Forelimb muscle (tissue), 1 donor: ENCODE measurements around the gene TPSG1. TPM values are rescaled to one million over a fixed set of nuclear protein-coding genes. Genes with fewer than 3 reads are reported as not detected.
"Not testable (repeated sequence)": the region's sequence is repeated elsewhere in the genome, so short reads cannot be mapped to it uniquely, and the experiment has no call there.

ENCODE experiments used
- DNase-seq: peaks from one replicate; pipeline ENCODE4 v3.0.0-alpha.2; 2013; ENCODE audit warnings: low read depth
- polyA plus RNA-seq: library from polyadenylated mRNA; unstranded; fragments of 120-200 nt; gene quantifications from one replicate; pipeline ENCODE4 v1.2.1, GENCODE V29; 2013; ENCODE audit not compliant: insufficient read length

Gene TPSG1
- polyA plus RNA-seq, 1 donor = 1.4 TPM

- DNase-seq = no peak
These were observed 31.8 kb upstream of the TPSG1 start for GRCh38 chr16:1256874-1257322.

DNA sequence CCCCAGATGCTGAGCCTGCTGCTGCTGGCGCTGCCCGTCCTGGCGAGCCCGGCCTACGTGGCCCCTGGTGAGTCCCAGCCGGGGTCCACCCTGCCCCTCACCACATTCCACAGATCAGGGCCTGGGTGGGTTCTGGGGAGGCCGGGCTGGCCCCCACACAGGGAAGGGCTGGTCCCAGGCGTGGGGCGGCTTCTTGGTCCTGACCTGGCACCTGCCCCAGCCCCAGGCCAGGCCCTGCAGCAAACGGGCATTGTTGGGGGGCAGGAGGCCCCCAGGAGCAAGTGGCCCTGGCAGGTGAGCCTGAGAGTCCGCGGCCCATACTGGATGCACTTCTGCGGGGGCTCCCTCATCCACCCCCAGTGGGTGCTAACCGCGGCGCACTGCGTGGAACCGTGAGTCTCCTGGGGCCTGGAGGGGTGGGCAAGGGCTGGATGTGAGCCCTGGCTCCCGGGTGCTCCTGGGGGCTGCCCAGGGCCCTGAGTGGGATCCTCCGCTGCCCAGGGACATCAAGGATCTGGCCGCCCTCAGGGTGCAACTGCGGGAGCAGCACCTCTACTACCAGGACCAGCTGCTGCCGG lies 31.3 kb upstream of the TPSG1 start:
- not testable (repeated sequence) for DNase-seq

GRCh38 chr16:1255276-1256122 lies 30.4 kb upstream of the TPSG1 start, which contains the start of gene TPSD1:
TPSD1 (plus strand) TSS chr16:1256069; CDS start chr16:1256281, 212 bp downstream.
- DNase-seq = not testable (repeated sequence)

GRCh38 chr16:1254821-1255220 lies 29.8 kb upstream of the TPSG1 start:
- DNase-seq = not testable (repeated sequence)

- DNase-seq = not testable (repeated sequence)
These were observed 28.8 kb upstream of the TPSG1 start for GRCh38 chr16:1253701-1254364.

DNA sequence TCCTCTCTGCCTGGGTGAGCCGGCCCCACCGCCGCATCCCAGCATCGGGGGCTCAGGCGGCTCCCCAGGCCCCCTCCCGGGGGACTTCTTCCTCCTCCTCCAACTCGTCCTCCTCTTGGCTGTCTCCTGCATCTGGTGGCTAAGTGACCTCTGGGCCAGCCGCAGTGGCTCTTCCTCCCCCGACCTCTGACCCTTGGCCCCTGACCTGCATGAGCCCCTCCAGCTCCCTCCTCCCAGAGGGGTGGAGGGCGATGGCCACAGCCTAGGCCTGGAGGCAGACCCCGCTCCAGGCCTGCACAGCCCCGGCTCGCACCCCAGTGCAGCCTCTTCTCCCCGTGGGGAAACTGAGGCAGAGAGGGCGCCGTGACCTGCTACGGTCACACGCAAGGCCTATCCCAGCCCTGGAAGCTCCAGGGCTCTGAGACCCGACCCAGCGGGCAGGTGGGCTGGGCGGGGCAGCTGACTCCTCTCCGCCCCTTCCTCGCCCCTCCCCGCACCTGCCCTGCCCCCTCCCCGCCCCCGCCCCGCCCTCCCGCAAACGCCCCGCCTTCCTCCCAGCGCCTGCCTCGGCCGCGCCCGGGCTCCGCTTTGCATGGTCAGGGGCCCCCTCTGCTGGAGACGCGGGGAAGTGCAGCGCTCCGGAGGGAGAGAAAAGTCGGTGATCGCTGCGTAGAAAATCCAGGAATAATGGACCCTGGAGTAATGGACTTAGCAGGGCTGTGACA lies 24.1 kb upstream of the TPSG1 start:
- DNase-seq = not testable (repeated sequence)

DNA sequence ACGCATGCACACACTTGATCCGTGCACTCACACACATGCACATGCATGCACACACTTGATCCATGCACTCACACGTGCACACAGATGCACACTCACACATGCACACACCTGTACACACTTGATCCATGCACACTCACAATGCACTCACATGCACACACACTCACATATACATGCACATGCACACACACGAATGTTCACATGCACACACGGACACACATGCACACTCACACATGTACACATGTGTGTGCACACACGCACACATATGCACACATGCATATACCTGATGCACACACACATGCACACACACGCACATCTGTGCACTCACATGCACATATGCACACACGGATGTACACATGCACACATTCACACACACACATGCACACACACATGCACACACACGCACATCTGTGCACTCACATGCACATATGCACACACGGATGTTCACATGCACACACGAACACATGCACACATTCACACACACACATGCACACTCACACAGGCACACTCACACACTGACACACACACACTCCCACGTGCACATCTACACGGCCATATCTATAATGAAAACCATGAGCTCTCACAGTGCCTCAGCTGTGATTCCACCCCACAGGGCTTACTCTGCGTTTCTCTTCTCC lies 23.0 kb upstream of the TPSG1 start:
- DNase-seq = not testable (repeated sequence)

GRCh38 chr16:1245452-1246020 lies 20.5 kb upstream of the TPSG1 start:
- no peak for DNase-seq

- no peak for DNase-seq
These were observed 19.8 kb upstream of the TPSG1 start for GRCh38 chr16:1244881-1245280.

- not testable (repeated sequence) for DNase-seq
These were observed 19.1 kb upstream of the TPSG1 start for GRCh38 chr16:1243907-1244850.

DNA sequence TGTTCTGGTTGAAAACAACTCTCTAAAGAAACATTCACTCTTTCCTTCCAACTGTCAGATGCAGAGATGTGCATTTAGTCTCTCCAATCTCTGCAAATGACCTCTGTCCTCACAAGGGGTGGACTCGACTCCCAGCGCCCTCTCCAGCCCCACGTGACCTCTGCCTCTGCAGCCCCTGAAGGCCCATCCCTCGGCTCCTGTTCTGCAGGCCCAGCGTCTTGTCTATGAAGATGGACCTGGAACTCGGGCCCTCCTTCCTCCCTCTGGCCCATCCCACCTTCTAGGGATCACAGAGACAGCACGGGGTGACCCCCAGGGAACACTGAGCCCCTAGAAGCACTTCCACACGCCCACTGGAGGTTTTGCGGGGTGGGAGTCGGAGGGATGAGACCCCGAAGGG lies 18.3 kb upstream of the TPSG1 start:
- DNase-seq = not testable (repeated sequence)

DNA sequence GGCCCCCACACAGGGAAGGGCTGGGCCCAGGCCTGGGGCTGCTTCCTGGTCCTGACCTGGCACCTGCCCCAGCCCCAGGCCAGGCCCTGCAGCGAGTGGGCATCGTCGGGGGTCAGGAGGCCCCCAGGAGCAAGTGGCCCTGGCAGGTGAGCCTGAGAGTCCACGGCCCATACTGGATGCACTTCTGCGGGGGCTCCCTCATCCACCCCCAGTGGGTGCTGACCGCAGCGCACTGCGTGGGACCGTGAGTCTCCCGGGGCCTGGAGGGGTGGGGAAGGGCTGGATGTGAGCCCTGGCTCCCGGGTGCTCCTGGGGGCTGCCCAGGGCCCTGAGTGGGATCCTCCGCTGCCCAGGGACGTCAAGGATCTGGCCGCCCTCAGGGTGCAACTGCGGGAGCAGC lies 16.0 kb upstream of the TPSG1 start:
- DNase-seq = not testable (repeated sequence)

DNA sequence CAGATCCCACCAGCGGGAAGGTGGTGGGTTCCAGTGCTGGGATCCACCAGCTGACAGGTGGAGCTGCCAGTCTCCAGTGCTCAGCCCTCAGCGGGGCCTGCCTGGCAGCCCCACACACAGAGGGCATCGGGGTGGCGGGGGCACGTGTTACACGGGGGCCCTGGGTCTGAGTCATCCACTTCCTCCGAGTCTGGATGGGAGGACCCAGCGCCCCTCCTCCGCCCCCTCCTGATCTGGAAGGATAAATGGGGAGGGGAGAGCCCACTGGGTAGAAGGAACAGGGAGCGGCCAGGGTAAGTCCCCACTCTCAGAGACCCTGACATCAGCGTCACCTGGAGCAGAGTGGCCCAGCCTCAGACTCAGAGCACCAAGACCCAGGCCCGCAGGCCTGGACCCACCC lies 15.4 kb upstream of the TPSG1 start, which contains the start of gene TPSAB1:
TPSAB1 (plus strand) TSS at position 270 of the 400 bp plus-strand sequence. CDS start 234 bp downstream, outside the sequence.
- DNase-seq = not testable (repeated sequence)

DNA sequence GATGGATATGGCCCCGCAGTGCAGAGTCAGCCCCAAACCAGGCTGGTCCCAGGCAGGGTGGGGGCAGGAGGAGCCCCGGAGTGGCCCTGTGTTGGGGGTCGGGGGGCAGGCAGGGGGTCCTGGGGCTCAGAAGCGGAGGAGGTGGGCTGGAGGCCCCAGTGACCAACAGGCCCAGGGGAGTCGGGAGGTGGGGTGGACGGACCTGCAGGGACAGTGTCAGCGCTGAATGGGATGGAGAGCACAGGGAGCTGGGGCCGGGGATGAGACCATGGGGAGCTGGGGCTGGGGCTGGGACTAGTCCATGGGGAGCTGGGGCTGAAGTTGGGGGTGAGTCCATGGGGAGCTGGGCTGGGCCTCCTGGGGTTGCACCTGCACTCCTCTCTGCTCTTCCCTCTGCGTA lies 14.5 kb upstream of the TPSG1 start:
- not testable (repeated sequence) for DNase-seq

DNA sequence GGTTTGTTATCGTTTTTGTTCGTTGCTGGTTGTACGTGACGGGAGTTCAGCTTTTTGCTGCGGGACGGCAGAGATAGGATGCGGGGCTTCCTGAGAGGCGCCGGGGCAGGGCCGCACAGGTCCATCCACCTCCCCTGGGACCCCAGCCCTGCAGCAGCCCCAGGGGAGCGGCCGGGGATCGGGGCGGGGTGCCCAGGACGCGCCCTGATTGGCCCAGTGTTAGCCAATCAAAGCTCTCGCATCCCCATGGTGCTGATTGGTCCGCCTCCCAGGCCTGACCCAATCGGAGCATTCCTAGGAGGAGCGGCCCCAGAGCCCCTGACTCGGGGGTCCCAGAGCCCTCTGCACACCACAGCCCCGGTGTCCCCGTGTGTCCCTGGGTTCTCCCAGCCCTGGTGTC lies 13.8 kb upstream of the TPSG1 start:
- not testable (repeated sequence) for DNase-seq

GRCh38 chr16:1237990-1238389 lies 12.9 kb upstream of the TPSG1 start:
- DNase-seq = no peak

- not testable (repeated sequence) for DNase-seq
These were observed 11.6 kb upstream of the TPSG1 start for GRCh38 chr16:1236659-1237058.

- not testable (repeated sequence) for DNase-seq
These were observed 7.1 kb upstream of the TPSG1 start for GRCh38 chr16:1232049-1232748.

- DNase-seq = not testable (repeated sequence)
These were observed 6.2 kb upstream of the TPSG1 start for GRCh38 chr16:1231301-1231700.
